NT2/D1 (cell line): ENCODE data around the gene LRRC45.
A peak's percentile ranks its signal among the peaks of the same experiment; 100 is the strongest.

Experiments used
- DNase-seq: peaks from one replicate; pipeline ENCODE4 v3.0.0-alpha.2; 2011; ENCODE audit warnings: low read depth, low spot score
- H3K27me3 ChIP-seq: 2 replicates; pipeline ENCODE4 v1.6.0; 2011; ENCODE audit warnings: mild to moderate bottlenecking; ENCODE audit not compliant: insufficient read length, insufficient read depth
- H3K36me3 ChIP-seq: 2 replicates; pipeline ENCODE4 v1.6.1; 2011; ENCODE audit warnings: mild to moderate bottlenecking, low read length, mixed read lengths; ENCODE audit not compliant: insufficient read depth, insufficient read length
- H3K4me1 ChIP-seq: 2 replicates; pipeline ENCODE4 v1.5.1; 2011; ENCODE audit not compliant: insufficient read depth, insufficient read length
- H3K4me3 ChIP-seq: 2 replicates; pipeline ENCODE4 v1.5.1; 2011; ENCODE audit warnings: low read depth; ENCODE audit not compliant: insufficient read length
- H3K9ac ChIP-seq: 2 replicates; pipeline ENCODE4 v1.6.0; 2011; ENCODE audit warnings: low read depth; ENCODE audit not compliant: insufficient read length
- H3K9me3 ChIP-seq: 2 replicates; pipeline ENCODE4 v1.5.1; 2011; ENCODE audit warnings: mild to moderate bottlenecking, low read length; ENCODE audit not compliant: insufficient read depth
- SUZ12 ChIP-seq: IDR thresholded peaks from 2 replicates; pipeline ENCODE4 v1.6.1; 2011; ENCODE audit not compliant: insufficient read length, insufficient read depth; ENCODE audit errors: extremely low read depth
- YY1 ChIP-seq: IDR thresholded peaks from 2 replicates; pipeline ENCODE4 v1.6.1; 2011; ENCODE audit not compliant: insufficient read length, insufficient read depth
- ZNF274 ChIP-seq: IDR thresholded peaks from 2 replicates; pipeline ENCODE4 v1.6.1; 2011; ENCODE audit warnings: mild to moderate bottlenecking, low read depth, low read length

LRRC45 gene

GRCh38 chr17:82079001-82079677 lies 56.0 kb downstream of the LRRC45 start:
- no peaks in the 10 kb centered on the region for H3K9me3 ChIP-seq
- peaks cover 77% of the 10 kb centered on the region for H3K36me3 ChIP-seq
- TF ChIP-seq ZNF274 (no peak), SUZ12 (no peak)

DNA sequence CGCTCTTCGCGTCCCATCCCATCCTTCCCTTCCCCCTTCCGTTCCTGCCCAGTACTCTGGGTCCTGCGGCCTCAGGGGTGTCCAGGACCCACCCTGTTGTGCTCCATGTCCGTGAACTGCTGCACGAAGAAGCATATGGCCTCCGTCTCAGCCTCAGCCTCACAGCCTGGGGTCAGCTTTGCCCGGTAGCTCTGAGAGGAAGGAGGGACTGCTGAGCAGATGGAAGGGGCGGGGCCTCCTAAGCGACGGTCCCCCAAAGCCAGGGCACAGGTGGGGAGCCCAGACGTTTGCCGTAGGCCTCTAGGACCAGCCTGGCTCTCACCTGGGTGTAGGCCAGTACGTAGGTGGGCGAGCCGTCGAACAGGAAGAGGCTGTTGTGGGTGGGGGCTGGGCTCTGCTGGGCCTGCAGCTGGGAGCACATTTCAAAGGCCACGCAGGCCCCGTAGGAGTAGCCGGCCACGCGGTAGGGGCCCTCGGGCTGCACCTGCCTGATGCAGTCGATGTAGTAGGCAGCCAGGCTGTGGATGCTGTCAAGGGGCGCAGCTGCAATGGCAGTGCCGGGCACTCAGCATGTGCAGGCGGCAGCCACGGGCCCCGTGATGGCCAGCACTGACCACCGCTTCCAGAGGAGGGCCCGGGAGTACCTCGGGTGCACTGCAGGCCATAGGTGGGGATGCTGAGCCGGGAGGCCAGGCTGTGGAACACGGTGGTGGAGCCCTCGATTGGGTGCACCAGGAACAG lies 57.1 kb downstream of the LRRC45 start:
- H3K4me3 ChIP-seq = no peak overlapping the region
- peak overlapping the region; percentile 5 for H3K9ac ChIP-seq
- H3K4me1 ChIP-seq = peaks cover 19% of the 10 kb centered on the region
- H3K9me3 ChIP-seq = no peaks in the 10 kb centered on the region
- peaks cover 88% of the 10 kb centered on the region for H3K36me3 ChIP-seq
- no peaks in the 10 kb centered on the region for H3K27me3 ChIP-seq
- DNase-seq = no peak
- TF ChIP-seq ZNF274 = no peak
- TF ChIP-seq YY1 = no peak
- TF ChIP-seq SUZ12 = no peak

More at GRCh38 chr17:82079001-82079677, 56.0 kb downstream of the LRRC45 start:
- H3K27me3 ChIP-seq = no peaks in the 10 kb centered on the region
- no peak overlapping the region for H3K9ac ChIP-seq
- H3K4me3 ChIP-seq = no peak overlapping the region
- H3K4me1 ChIP-seq = peaks cover 19% of the 10 kb centered on the region
- DNase-seq = no peak
